Activated T-cell treated with anti-CD3 and anti-CD28 coated beads for 48 hours (primary cell): ENCODE results near the gene PODN.

Experiments used
- DNase-seq: peaks from one replicate; pipeline ENCODE4 v3.0.0-alpha.2; 2020; ENCODE audit warnings: low read depth

The PODN gene, protein sequence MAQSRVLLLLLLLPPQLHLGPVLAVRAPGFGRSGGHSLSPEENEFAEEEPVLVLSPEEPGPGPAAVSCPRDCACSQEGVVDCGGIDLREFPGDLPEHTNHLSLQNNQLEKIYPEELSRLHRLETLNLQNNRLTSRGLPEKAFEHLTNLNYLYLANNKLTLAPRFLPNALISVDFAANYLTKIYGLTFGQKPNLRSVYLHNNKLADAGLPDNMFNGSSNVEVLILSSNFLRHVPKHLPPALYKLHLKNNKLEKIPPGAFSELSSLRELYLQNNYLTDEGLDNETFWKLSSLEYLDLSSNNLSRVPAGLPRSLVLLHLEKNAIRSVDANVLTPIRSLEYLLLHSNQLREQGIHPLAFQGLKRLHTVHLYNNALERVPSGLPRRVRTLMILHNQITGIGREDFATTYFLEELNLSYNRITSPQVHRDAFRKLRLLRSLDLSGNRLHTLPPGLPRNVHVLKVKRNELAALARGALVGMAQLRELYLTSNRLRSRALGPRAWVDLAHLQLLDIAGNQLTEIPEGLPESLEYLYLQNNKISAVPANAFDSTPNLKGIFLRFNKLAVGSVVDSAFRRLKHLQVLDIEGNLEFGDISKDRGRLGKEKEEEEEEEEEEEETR

DNA sequence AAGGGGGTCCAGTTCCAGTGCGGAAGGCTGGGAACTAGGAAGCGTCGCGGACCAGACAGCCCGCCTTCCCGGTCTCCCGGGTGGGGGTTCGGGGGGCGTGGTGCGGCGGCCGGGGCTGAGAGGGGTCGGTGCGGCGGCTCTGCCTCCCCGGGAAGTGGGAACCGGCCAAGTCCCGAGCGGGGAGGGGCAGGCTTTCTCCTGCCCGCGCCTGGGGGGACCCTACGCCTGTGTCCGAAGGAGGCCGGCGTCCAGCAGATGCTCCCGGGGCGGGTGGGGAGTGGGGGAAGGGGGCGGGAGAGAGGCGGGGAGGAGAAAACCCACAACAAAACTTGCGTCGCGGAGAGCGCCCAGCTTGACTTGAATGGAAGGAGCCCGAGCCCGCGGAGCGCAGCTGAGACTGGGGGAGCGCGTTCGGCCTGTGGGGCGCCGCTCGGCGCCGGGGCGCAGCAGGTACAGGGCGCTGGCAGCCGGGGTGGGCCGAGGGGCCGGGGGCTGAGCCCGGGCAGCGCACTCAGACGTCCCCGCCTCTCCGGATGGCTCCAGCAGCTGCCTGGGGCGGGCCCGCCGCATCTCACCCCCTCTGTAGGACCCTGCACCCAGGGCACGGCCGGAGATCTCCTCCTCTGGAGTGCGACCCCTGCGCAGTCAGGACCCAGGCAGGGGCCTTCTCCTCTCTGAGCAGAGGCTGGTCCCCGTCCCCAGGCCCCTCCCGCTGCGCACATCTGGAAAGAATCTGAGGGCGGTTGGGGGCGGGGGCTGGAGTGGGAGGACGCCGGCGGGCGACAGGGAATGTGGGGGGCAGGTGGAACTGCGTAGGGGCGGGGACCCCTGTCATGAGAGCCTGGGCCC lies at the start of gene PODN:
TSS of gene PODN (plus strand) at position 355 of the 849 bp plus-strand sequence. CDS start 7,643 bp downstream, outside the sequence.
- no peak for DNase-seq

DNA sequence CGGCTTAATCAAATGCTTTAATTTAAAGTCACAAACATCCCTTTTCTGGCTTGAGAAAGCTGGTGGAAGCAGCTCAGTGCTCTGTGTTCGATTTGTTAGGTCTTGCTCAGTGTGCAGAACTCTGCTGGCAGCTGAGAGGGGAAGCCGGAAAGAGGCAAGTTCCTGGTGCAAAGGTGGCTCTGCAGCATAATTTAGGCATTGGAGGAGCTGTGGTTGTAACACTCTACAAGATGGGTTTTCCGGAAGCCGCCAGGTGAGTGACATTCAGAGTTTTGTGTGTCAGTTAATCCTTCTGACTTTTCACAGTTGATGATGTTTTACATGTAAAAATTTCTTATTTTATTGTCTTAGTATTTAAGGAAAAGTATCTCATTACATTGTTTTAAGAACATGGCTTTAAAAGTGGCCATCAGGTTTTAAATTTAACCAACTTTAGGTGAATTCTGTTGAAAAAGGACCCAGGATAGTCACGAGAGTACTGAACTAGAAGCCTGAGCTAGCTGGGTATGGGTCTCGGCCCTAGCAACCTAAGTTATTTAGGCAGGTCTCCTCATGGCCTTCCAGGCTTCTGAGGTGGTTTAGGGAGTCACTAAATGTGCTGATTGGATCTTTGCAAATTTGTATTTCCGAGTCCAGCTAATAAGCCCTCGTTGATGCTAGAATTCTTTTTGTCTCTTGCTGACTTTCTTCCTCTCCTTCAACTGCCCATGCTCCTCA lies 47.1 kb upstream of the PODN start:
- peak; percentile 56 for DNase-seq

DNA sequence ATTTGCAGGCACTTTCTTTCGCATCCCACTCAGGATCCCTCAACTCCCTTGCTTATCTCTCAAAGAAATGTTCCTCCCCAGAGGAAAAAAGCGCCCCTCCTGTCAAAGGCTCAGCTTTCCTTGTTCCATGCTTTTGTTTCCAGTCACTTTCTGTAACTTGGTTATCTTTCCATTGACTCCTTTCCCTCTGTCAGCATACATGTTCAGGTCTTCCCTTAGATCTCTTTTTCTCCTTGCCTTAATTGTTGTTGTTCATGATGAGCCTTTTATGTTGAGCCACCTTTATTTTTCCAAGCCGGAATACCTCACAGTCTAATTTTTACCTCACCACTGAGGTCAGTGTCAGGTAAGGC lies 46.5 kb upstream of the PODN start:
- DNase-seq: no peak

DNA sequence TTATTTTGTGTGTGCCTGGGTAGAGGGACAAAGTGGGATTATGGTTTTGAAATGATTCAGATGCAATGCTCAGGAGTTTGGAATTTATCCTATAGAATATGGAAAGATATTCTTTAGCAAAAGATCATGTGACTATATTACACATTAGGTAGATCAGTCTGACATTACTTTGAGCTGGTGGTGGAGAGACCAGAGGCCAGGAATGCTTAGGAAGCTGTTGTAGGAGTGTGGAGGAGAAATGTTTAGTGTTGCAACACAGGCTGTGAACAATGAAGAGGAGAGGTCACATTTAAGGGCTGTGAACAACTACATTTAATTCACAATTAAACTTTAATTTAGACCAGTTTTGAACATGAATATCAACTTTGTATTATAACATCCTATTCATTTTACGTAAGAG lies 45.3 kb upstream of the PODN start:
- DNase-seq: no peak

DNA sequence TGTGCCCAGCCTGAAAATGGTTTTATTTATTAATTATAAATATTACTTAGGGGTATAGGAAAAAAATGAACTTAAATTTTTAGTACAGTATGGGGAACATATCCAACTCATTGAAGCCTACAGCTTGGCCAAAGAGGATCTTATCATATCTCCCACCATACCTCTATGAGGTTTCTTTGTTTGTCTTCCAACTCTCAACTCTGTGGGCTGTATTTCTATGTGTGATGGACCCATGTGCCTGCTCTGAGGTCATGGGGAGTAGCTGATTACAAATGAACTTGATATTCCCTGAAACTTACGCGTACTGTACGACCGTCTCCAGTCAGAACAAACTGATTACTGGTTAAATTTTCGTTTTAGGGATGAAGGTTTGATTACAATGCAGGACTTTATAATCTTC lies 41.4 kb upstream of the PODN start:
- DNase-seq: no peak

DNA sequence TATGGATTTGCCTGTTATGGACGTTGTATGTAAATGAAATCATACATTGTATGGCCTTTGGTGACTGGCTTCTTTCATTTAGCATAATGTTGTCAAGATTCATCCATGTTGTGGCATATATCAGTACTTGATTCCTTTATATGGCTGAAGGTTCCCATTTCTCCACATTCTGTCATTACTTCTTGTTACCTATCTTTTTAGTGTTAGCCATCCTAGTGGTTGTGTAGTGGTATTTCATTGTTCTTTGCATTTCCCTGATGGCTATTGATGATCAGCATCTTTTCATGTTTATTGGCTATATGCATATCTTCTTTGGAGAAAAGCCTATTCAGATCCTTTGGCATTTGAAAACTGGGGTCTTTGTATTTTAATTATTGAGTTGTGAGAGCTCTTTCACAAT lies 39.8 kb upstream of the PODN start:
- no peak for DNase-seq

DNA sequence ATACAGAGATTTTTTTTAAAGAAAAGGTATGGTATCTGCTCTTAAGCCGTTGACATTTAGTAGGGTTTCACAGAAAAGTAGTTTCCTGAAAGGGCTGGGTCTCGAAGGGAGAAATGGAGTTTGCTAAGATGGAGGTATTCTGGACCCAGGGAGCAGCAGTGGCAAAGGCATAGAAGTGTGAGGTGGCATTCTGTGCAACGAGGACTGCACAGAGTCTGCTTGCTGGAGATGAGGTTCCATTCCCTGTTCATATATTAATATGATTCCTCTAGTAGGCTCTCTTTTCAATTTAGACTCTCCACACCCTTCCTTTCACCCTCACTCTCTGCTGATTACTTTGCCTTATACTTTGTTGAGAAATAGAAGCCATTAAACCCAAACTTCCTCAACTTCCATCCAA lies 38.5 kb upstream of the PODN start:
- DNase-seq: no peak

DNA sequence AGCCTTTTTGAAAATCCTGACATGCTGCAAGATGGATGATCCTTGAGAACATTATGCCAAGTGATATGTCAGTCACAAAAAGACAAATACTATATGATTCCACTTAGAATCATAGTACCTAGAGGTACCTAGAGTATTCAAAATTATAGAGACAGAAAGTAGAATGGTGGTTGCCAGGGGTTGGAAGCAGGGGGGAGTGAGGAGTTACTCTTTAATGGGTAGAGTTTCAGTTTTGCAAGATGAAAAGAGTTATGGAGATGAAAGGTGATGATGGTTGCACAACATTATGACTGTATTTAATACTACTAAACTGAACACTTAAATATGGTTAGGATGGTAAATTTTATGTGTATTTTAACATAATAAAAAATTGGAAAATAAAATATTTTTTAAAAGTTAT lies 37.9 kb upstream of the PODN start:
- no peak for DNase-seq

DNA sequence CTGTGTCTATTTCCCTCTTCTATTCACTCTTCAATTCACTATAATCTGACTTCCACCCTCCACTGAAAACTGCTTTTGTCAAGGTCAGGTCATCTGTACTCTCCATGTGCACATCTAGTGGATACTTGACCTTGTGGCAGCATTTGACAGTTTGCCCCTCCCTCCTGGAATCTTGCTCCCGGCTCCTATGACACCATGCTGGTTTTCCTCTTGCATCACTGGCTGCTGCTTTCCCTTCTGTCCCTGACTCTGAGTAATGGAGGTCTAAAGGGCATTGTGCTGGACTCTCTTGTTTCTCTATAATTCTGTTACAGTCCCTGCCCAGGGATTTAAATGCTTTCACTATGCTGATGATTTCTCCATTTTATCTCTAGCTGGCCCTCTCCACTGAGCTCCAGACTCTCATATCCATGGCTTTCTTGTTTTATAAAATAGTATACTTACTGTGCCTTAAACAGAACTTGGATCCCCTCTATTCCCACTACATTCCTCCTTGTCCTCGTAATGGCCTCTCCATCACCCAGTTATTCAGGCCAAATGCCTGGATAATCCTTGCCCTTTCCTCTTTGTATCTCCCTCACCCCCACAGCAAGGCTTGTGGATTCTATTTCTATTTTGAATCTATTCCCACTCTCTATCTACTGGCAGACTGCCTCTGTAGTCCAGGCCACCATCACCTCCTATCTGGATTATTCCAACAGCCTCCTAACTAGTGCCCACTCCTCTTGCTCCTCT lies 36.8 kb upstream of the PODN start:
- DNase-seq: no peak

DNA sequence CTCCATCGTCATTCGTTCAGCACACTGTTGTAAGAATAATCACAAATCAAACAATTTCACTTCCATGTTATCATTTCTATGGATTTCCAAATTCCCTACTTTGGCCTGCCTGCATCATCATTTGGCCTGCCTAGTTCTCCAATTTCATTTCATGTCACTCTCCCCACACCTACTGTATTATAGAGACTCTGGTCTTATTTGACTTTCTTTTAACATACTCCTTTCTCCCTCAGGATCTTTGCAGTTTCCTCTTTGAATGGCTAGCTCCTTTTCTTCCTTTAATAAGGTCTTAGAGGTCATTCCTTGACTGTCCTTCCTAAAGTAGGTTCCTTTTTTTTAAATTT lies 36.3 kb upstream of the PODN start:
- DNase-seq: no peak

DNA sequence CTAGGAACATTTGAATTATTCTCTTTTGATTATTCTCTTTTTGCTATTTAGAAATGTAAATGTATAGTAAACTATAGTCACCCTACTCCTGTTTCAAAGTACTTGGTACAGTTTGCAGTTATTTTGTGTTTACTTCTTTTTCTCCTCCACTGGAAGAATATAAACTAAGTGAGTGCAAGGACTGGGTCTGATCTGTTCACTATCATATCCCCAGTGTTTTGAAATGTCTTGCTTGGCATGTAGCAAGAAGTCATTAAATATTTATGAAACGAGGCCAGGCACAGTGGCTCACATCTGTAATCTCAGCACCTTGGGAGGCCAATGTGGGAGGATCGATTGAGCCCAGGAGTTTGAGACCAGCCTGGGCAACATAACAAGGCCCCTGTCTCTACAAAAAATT lies 35.8 kb upstream of the PODN start:
- DNase-seq: no peak

DNA sequence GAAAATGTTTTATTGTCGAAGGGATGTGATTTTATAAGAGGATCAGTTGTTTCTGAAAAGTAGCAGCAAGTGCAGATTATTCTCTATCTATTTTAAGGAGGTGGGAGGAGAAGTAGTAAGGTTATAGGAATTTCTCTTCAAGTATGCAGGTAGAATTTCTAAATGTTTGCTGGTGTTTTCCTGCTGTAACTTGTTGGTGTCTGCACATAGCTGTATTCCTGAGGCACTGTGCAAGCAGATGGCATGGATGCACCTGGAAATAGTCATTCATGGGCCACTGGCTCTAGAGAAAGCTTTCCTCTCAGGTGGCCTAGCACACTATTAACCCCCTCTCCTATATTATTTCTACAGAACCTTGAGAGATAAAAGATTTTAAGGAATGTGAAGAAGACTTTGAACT lies 30.3 kb upstream of the PODN start:
- no peak for DNase-seq

DNA sequence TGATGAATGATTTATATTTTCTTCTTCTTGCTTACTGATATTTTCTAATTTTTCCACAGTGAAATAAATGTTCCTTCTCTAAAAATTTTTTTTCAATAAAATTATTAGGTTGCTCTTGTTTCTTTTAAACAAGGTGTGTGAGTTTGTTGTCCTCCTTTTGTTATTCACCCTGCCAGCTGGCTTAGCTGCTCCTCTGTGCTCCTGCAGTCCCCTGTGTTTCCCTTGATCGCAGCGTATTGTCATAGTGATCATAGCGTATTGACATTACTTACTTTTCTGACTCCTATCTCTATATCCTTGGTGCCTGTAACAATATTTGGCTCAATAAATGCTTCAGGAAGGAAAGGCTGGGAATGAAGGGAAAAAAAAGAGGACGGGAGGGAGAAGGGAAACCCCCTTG lies 24.9 kb upstream of the PODN start:
- DNase-seq: no peak

DNA sequence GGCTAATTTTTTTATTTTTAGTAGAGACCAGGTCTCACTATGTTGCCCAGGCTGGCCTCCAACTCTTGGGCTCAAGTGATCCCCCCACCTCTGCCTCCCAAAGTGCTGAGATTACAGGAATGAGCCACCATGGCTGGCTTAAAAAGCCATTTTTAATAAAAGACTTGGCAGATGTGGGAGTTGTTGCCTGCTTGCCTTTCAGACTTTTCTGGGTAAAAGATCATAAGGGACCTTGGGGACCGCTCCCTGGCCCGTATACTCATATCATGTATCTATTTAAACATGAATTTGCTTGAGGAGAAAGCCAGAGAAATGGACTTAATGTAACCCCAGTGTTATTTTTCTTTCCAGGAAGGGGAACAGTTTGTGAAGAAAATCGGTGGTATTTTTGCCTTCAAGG lies 23.4 kb upstream of the PODN start:
- no peak for DNase-seq

DNA sequence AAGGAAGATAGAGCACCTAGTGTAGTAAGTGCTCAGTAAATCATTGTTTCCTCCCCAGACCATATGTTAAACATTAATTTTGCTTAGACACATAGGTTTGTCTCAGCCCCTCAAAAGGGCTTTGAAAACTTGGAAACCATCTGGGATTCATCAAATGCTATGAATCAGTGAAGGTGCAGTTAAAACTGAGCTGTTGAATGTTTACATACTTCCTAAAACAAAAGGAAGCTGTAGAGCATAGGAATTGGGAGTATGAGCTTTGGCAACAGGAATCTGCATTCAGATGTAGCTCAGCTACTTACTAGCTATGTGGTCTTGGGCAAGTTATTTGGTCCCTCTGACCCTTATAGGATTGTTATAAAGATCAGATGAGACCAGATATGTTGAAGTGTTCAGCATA lies 18.7 kb upstream of the PODN start:
- DNase-seq: no peak

DNA sequence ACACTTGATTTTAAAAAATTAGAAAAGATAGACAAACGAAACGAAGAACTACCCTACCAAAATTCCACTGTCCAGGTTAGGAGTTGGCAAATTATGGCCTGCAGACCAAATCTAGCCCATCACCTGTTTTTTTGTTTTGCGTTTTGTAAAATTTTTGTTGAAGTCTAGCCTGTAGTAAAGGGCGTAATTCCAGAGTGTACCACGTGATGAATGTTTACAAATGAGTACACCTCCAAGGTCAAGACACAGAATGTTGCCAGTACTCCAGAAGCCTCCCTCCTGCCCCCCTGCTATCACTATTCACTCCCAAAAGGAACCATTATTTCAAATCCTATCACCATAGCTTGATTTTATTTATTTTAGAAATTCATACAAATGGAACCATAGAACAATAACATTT lies 17.1 kb upstream of the PODN start:
- no peak for DNase-seq

DNA sequence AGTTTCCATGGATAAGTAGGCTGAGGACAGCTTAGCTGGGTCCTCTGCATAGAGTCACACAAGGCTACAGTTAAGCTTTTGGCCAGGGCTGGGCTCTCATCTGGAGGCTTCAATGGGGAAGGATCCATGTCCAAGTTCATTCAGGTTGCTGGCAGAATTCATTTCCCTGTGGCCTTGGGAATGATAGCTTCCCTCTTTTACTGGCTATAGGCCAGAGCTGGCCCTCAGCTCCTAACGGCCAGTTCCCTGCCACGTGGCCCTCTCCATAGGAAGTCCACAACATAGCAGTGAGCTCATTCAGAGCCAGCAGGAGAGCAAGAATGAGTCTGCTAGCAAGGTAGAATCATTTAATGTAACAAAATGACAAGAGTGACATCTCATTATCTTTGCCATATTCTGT lies 15.1 kb upstream of the PODN start:
- DNase-seq: no peak

DNA sequence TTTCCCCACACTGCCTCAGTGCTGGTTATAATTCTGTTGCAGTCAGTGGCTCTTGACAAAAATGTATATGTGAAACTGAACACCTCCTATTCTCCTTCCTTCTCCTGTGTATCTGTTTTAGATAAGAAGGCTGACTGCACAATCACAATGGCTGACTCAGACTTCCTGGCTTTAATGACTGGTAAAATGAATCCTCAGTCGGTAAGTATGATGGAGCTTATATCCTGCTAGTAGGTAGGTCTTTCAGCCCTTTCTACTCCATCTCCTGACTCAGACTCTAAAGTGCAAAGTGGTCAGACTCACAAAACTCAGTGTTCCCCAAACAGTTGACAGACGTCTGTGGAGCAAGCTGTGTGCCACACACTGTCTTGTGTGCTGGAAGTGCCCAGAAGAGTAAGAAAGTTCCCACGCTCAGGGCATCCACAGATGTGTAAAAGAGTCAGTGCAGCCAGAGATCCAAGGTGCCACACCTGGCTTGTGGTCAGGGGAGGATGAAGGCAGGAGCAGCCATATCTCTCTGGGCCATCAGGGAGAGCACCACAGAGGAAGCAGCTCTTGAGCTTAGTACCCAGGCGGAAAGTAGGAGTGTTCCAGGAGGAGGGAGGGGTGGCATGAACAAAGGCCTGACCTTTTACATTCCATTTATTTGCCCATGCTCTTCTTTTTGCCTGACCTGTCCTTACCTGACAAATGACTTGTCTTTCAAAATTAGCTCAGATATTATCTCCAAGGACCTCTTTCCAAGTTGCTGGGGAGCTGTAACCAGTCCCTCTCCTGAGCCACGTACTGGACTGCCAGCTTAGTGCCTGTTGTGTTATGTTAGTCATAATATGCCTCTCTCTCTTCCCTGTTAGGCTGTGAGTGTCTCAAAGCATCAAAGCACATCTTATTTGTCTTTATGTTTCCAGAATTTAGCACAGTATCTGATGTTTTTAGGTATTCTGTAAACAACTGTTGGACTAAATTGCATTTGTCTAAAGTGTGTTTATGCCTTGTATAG lies 14.0 kb upstream of the PODN start:
- DNase-seq: no peak

DNA sequence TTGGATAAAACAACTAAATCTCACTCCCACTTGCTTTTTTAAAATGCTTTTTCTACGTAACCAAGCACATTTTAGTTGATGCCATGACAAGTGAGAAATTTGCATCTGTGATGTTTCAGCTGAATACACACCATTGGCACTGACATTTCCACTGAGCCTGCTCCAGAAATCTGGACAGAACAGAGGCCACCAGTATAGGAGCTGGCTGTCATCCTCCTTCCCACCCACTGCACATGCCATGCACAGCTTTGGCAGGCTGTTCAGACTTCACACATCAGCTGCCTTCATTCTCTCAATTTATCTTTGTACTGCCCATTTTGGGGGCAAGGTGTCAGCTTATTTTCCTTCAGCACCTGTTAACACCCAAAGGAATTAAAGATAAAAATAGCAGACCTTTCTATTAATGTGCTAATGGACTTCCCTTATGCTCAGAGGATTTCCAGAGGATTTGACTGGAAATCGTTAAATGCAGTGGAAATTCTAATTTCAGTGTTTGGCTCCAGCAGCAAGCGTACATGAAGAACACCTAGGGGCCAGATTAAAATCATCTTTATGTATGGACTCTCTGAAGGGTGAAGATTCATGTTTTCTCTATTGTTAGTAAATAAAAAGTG lies 12.9 kb upstream of the PODN start:
- DNase-seq: no peak

DNA sequence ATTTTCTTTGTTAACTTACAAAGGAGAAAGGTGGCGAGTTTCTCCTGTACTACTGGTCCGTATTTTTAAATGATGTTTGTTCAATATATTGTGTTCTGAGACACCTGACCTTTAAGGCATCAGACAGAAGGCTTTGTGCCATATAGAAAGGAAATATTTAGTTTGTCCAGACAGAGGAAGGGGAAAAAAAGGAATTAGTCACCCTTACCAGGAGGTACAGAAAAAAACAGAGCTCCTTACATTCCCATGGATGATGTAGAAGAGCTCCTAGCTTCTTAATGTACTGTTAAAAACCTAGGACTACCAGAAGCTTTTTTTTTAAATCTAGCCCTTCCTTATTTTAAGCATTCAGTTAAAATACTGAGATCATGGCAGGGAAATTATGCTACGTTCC lies 12.4 kb upstream of the PODN start:
- DNase-seq: no peak
